ENCODE results near the gene CUX1. TPM values are rescaled to one million over a fixed set of nuclear protein-coding genes. Genes with fewer than 3 reads are reported as not detected.

The CUX1 gene
- total and polyA plus RNA-seq, 12 donors: 34.5 to 176 (median 145) TPM

Small RNAs within 50 kb of the gene (microRNA-seq; reads per million reads assigned to microRNA genes)
- 0 reads per million in 2 donors for gene MIR4285

Other genes starting within 250 kb of the CUX1 start
- gene MYL10, start 188.3 kb upstream of the CUX1 start, total RNA-seq: not detected
- not detected for gene MYL10, start 188.3 kb upstream of the CUX1 start, polyA plus RNA-seq

Data from heart right ventricle (tissue), 12 donors.